Measurements from ENCODE around the gene SLC12A7.

SLC12A7 gene

DNA sequence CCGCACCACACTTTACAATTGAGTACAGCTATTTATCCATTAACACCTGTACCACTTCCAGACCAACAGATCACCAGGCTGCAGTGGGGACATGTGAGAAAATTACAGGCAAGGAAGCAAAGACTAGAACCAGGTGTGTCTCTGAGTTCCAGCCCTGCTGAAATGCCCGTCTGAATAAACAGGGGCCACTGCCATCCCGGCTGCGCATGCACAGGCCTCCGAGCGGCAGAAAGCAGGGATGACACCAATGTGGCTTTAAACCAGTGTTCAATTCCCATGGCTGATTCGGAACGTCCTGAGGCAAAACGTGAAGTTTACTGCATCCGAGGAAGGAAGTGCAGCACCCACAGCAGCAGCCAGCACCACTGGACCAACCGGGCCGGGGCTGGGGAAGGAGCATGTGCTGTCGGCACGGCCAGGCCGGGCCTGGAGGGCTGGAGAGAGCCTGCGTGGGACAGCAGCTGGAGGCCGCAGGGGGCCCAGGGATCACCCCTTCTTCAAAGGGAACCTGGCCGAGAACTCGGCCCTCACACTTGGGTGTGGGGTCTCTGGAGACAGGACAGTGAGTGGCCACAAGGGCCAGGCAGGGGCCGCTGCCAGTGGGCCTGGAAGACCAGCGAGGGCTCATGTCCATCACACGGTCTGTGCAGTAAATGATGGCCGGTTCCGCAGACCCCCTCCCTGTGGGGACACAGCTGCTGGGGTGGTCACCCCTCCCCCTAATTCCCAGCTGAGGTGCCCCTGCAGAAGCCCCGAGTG, 33.0 kb upstream of the SLC12A7 start:
- TF ChIP-seq, protein P1, sequence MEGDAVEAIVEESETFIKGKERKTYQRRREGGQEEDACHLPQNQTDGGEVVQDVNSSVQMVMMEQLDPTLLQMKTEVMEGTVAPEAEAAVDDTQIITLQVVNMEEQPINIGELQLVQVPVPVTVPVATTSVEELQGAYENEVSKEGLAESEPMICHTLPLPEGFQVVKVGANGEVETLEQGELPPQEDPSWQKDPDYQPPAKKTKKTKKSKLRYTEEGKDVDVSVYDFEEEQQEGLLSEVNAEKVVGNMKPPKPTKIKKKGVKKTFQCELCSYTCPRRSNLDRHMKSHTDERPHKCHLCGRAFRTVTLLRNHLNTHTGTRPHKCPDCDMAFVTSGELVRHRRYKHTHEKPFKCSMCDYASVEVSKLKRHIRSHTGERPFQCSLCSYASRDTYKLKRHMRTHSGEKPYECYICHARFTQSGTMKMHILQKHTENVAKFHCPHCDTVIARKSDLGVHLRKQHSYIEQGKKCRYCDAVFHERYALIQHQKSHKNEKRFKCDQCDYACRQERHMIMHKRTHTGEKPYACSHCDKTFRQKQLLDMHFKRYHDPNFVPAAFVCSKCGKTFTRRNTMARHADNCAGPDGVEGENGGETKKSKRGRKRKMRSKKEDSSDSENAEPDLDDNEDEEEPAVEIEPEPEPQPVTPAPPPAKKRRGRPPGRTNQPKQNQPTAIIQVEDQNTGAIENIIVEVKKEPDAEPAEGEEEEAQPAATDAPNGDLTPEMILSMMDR (conservative IDR thresholded peaks at IDR 0.05): no peak
- no peak for TF ChIP-seq ZFX (IDR thresholded peaks at IDR 0.05)
- H3K27ac ChIP-seq: no peak overlapping the region

DNA sequence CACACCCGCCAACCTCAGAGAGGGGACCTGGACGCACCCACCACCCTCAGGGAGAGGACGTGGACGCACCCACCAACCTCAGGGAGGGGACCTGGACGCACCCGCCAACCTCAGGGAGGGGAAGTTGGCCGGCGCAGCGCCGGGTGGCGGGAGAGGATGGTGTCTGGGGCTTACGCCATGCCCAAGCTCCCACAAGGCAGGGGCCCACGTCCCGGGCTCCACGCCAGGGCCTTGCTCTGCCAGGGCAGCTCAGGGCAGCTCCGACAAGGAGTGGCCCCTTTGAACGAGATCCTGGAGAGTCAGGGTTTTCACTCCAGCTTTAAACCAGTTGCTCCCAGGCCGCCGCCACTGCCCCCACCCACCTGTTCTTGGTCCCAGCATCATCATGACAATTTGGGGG, 32.2 kb upstream of the SLC12A7 start:
- TF ChIP-seq ZFX (IDR thresholded peaks at IDR 0.05): no peak
- TF ChIP-seq, protein P1 (conservative IDR thresholded peaks at IDR 0.05): no peak

DNA sequence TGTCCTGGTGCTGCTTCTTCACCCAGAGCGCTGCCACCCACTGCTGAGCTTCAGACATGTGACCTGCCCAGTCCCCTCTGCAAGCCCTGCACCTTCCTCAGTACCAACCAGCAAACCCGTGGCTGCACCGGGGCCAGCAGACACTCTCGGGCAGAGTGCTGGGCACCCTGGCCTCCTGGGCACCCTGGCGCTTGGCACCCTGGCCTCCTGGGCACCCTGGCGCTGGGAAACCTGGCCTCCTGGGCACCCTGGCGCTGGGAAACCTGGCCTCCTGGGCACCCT, 31.7 kb upstream of the SLC12A7 start:
- no peak for TF ChIP-seq ZFX (IDR thresholded peaks at IDR 0.05)
- TF ChIP-seq, protein P1 (conservative IDR thresholded peaks at IDR 0.05): no peak
- H3K27ac ChIP-seq: no peak overlapping the region

More for the DNA sequence above, 32.2 kb upstream of the SLC12A7 start:
- no peak overlapping the region for H3K27ac ChIP-seq

DNA sequence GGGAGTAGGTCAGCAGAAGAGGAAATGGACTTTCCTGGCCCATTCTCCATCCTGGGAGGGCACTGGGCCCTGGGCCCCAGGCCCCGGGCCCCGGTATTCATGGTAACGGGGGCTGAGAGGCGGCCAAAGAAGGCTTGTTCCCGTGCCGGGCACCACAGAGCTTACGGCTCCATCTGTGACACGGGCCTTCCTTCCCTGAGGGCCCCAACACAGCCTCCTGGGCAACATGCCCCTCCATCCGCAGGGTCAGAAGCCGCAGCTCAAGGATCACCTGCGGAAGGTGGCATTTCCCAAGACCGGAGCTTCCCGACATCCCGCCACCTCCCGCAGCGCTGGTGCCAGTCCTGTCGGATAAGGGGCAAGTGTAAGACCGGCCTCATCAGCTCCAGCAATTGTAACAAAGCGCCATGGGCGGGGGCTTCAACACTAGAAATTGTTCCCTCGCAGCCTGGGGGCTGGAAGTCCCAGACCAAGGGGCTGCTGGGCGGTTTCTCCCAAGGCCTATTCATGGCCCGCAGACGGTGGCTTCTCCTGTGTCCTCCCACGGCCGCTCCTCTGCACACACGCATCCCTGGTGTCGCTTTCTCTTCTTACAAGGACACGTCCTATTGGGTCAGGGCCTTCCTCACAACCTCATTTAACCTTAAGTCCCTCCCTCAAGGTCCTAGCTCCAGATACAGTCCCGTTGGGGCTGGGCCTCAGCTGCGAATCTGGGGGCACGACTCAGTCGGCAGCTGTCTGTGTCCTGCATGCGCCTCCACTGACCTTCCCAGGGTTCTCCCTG, 31.2 kb upstream of the SLC12A7 start:
- no peak for TF ChIP-seq ZFX (IDR thresholded peaks at IDR 0.05)
- TF ChIP-seq, protein P1 (conservative IDR thresholded peaks at IDR 0.05): no peak

DNA sequence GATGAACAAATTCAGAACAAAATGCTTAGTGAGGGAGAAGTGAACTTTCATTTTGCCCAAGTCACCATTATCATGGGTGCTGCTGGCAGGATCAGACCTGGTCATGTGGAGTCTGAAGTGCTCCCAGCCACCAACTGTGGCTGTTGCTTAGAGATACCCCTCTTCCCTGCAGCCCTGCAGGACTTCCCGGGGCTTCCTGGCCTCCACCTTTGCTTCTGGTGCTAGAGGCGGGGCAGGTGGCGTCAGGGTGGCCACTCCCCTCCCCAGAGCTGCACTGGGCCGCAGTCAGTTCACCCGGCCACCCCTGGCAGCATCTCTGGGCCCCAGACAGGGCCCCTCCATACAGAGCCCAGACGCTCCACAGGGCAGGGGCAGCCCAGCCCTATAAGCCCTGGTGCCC, 30.0 kb upstream of the SLC12A7 start:
- TF ChIP-seq, protein P1 (conservative IDR thresholded peaks at IDR 0.05): no peak
- no peak for TF ChIP-seq ZFX (IDR thresholded peaks at IDR 0.05)
- no peak overlapping the region for H3K27ac ChIP-seq

More for the DNA sequence above, 31.2 kb upstream of the SLC12A7 start:
- no peak overlapping the region for H3K27ac ChIP-seq

DNA sequence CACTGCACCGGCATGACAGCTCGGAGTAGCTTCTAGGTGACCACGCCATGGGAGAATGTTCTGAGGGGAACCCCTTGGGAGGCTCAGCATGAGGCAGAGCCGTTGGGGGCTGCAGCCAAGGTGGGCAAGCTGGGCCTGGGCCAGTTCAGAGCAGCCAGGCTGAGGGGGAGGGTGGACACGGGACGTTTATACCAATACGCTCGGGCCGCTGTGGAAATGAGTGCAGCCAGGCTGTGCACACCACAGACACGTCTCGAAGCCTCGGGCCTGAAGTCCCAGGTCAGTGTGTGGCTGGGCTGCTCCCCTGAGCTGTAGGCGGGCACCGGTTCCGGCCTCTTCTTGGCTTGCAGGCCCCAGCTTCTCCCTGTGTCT, 28.9 kb upstream of the SLC12A7 start:
- no peak for TF ChIP-seq ZFX (IDR thresholded peaks at IDR 0.05)
- TF ChIP-seq, protein P1 (conservative IDR thresholded peaks at IDR 0.05): no peak

DNA sequence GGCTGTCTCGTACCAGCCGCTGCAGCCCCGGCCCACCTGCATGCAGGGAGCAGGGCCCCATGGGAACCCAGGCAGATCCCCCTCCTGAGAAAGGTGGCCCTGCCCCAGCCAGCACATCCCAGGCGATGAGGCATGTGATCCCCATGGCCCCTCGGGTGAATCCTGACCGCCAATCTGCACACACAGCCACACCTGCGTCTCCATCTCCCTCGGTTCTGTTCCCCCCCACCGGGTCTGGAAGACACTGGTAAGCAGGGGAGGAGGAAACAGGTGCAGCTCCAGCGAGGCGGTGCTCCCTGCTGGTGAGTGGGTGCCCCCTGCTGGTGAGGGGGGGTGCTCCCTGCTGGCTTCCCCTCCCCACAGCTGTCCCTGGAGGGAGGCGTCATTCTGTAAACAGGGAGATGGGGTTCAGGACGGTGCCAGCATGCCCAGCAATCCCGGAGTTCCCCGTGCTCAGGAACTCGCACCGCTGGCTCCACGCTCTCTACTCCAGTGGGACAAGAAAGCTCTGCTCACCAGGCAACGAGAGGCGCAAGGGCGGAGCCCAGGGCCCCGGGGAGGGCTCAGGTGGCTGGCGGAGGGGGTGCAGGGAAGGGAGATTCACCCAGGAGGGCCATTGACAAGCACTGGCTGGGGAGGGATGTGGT, 28.4 kb upstream of the SLC12A7 start:
- no peak overlapping the region for H3K27ac ChIP-seq
- no peak for TF ChIP-seq ZFX (IDR thresholded peaks at IDR 0.05)
- TF ChIP-seq, protein P1 (conservative IDR thresholded peaks at IDR 0.05): peak; percentile 98

More for the DNA sequence above, 28.9 kb upstream of the SLC12A7 start:
- H3K27ac ChIP-seq: no peak overlapping the region
